Keratinocyte (primary cell): ENCODE data around the gene HIGD2A. TPM values are rescaled to one million over a fixed set of nuclear protein-coding genes. Genes with fewer than 3 reads are reported as not detected.

Source experiments
- DNase-seq: peaks from one replicate; pipeline ENCODE4 v3.0.0-alpha.2; 2011; ENCODE audit warnings: low read depth, missing footprints, low spot score
- FAIRE-seq: peaks from 2 replicates; lab custom pipeline; 2011; peaks lifted over from hg19 to GRCh38; lab: Jason Lieb, UNC
- H2AFZ ChIP-seq: 2 replicates; pipeline ENCODE4 v1.6.0; 2012; ENCODE audit warnings: low read length, control low read depth, inconsistent platforms; ENCODE audit not compliant: control insufficient read depth
- H3K27ac ChIP-seq: 2 replicates; pipeline ENCODE4 v1.5.1; 2011; ENCODE audit warnings: low read length; ENCODE audit not compliant: control insufficient read depth, insufficient read depth
- H3K27me3 ChIP-seq: 3 replicates; pipeline ENCODE4 v1.6.0; 2011; ENCODE audit warnings: low read length; ENCODE audit not compliant: control insufficient read depth, insufficient read depth; ENCODE audit errors: extremely low read depth
- H3K36me3 ChIP-seq, 2 experiments: 2 replicates in 1 of 2; 3 replicates in 1 of 2; pipeline ENCODE4 v1.5.1; 2011; ENCODE audit warnings: low read length in 2 of 2, mild to moderate bottlenecking in 1 of 2; ENCODE audit not compliant: control insufficient read depth in 2 of 2, insufficient read depth in 2 of 2; ENCODE audit errors: extremely low read depth in 1 of 2
- H3K4me1 ChIP-seq: 3 replicates; pipeline ENCODE4 v1.5.1; 2011; ENCODE audit warnings: low read length; ENCODE audit not compliant: control insufficient read depth, insufficient read depth; ENCODE audit errors: extremely low read depth
- H3K4me2 ChIP-seq: 3 replicates; pipeline ENCODE4 v1.6.0; 2011; ENCODE audit warnings: low read depth, low read length; ENCODE audit not compliant: control insufficient read depth, insufficient read depth; ENCODE audit errors: extremely low read depth
- H3K4me3 ChIP-seq, 3 experiments: fragments of 200-600 bp in 1 of 3; sonication (generic) in 1 of 3; 2 replicates in 2 of 3; 3 replicates in 1 of 3; pipeline ENCODE4 v1.5.1; 2011 to 2016; ENCODE audit warnings: low read length in 3 of 3, mild to moderate bottlenecking in 3 of 3, control low read depth in 2 of 3, inconsistent platforms in 1 of 3, low read depth in 1 of 3, mixed read lengths in 1 of 3, mixed run types in 1 of 3, moderate library complexity in 1 of 3; ENCODE audit not compliant: control insufficient read depth in 2 of 3, insufficient read depth in 2 of 3; ENCODE audit errors: extremely low read depth in 1 of 3
- H3K79me2 ChIP-seq: 2 replicates; pipeline ENCODE4 v1.6.0; 2012; ENCODE audit warnings: low read length; ENCODE audit not compliant: control insufficient read depth, insufficient read depth
- H3K9ac ChIP-seq: 3 replicates; pipeline ENCODE4 v1.6.0; 2011; ENCODE audit warnings: low read length; ENCODE audit not compliant: control insufficient read depth, insufficient read depth; ENCODE audit errors: extremely low read depth
- H3K9me1 ChIP-seq: 3 replicates; pipeline ENCODE4 v1.6.0; 2011; ENCODE audit warnings: low read length; ENCODE audit not compliant: control insufficient read depth, insufficient read depth; ENCODE audit errors: extremely low read depth
- H3K9me3 ChIP-seq: 2 replicates; pipeline ENCODE4 v1.5.1; 2012; ENCODE audit warnings: low read depth, low read length; ENCODE audit not compliant: control insufficient read depth
- H4K20me1 ChIP-seq: 3 replicates; pipeline ENCODE4 v1.6.0; 2011; ENCODE audit warnings: low read length; ENCODE audit not compliant: control insufficient read depth, insufficient read depth; ENCODE audit errors: extremely low read depth
- EZH2 ChIP-seq: IDR thresholded peaks from one replicate; pipeline ENCODE4 v1.6.1; 2012; ENCODE audit warnings: inconsistent platforms, mild to moderate bottlenecking, low read length, moderate library complexity
- dilution Hi-C: fragments of 300-500 bp; cut with MboI; formaldehyde crosslinking; loops from one replicate; pipeline ENCODE4 v1.7.0; 2020; ENCODE audit warnings: low sequenced_read_pairs; ENCODE audit not compliant: extremely low pct_ligation_motif_present
- polyA plus RNA-seq, 5 experiments: library from polyadenylated mRNA; depleted of rRNA in 3 of 5; stranded (reverse) in 3 of 5; stranded (forward) in 1 of 5; unstranded in 1 of 5; fragments of >200 nt; gene quantifications; 1 replicate in 1 of 5; 2 replicates in 3 of 5; 3 replicates in 1 of 5; pipeline versions ENCODE4 v1.2.1 to v1.2.3, GENCODE V29; 2011 to 2012; ENCODE audit warnings: missing spikeins in 2 of 5, low read depth in 1 of 5, low replicate concordance in 1 of 5
- TF ChIP-seq, protein P1 (sequence below), 3 experiments: IDR thresholded peaks in 1 of 3; conservative IDR thresholded peaks in 1 of 3; optimal IDR thresholded peaks in 1 of 3; 2 replicates in 2 of 3; 3 replicates in 1 of 3; pipeline versions ENCODE3 to v1.5.1; 2011; ENCODE audit warnings: low read length in 3 of 3, mild to moderate bottlenecking in 3 of 3, moderate library complexity in 2 of 3, control low read depth in 1 of 3, inconsistent platforms in 1 of 3; ENCODE audit not compliant: insufficient read depth in 2 of 3; ENCODE audit errors: extremely low read depth in 1 of 3

The HIGD2A gene
- polyA plus RNA-seq, 1 donor (not counting 4 experiments of a cell fraction or from before 2014, with no cell fraction given) = 74.6 TPM

DNA sequence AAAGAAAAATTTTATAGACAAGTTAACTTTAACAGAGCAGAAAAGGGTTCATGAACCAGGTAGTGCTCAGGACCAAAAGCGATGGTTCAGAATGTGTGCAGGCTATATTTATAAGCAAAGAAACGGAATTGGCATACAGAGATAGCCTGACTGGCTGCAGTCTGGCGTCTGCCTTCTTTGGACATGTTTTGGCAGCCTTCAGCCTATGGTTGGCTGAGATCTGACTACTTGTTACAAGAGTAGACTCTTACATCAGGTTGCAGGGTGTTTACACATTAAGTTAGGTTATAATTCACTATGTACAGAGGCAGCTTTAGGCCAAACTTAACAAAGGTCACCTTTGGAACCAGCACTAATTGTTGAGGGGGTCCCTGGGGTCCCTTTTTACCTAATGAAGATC lies 7.1 kb upstream of the HIGD2A start:
- DNase-seq (no peak), FAIRE-seq (no peak)
- no peak overlapping the region for H3K4me3 ChIP-seq
- dilution Hi-C loops = no loop called here
- no peak overlapping the region for H3K9ac ChIP-seq
- no peak overlapping the region for H3K27ac ChIP-seq
- peaks cover 3% of the 10 kb centered on the region for H4K20me1 ChIP-seq
- H3K79me2 ChIP-seq = peaks cover 16% of the 10 kb centered on the region
- peaks cover 38 to 50% of the 10 kb centered on the region in 2 experiments for H3K36me3 ChIP-seq
- H3K4me2 ChIP-seq = no peak overlapping the region
- peaks cover 2% of the 10 kb centered on the region for H3K4me1 ChIP-seq
- TF ChIP-seq, protein P1, sequence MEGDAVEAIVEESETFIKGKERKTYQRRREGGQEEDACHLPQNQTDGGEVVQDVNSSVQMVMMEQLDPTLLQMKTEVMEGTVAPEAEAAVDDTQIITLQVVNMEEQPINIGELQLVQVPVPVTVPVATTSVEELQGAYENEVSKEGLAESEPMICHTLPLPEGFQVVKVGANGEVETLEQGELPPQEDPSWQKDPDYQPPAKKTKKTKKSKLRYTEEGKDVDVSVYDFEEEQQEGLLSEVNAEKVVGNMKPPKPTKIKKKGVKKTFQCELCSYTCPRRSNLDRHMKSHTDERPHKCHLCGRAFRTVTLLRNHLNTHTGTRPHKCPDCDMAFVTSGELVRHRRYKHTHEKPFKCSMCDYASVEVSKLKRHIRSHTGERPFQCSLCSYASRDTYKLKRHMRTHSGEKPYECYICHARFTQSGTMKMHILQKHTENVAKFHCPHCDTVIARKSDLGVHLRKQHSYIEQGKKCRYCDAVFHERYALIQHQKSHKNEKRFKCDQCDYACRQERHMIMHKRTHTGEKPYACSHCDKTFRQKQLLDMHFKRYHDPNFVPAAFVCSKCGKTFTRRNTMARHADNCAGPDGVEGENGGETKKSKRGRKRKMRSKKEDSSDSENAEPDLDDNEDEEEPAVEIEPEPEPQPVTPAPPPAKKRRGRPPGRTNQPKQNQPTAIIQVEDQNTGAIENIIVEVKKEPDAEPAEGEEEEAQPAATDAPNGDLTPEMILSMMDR (optimal IDR thresholded peaks at IDR 0.05 in 1 of 3, IDR thresholded peaks at IDR 0.05 in 1 of 3, conservative IDR thresholded peaks at IDR 0.05 in 1 of 3; ENCODE audit: extremely low read depth in 1 of 3, insufficient read depth in 2 of 3, low read length in 3 of 3) = no peak
- TF ChIP-seq EZH2 = no peak
- H3K9me3 ChIP-seq = no peaks in the 10 kb centered on the region
- no peak overlapping the region for H2AFZ ChIP-seq
- H3K27me3 ChIP-seq = no peaks in the 10 kb centered on the region
- no peaks in the 10 kb centered on the region for H3K9me1 ChIP-seq

DNA sequence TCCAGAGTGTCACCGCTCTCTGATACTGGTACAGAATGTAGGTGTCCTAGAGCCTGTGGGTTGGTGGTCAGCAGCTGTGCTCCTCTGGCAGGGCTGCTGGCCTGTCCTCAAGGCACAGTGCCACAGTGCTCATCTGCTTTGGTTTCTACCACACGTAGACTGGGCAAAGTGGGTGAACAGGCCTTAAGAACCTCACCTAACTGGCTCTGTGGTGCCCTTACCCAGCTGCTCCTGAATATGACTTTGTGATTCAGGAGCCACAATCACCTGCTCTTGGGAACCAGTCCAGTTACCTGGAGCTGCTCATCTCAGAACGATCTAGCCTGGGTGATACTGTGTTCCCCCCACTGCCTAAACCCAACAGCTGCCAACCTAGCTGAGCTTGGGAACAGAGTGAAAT lies 6.6 kb upstream of the HIGD2A start:
- dilution Hi-C loops = no loop called here

More for the DNA sequence above, 6.6 kb upstream of the HIGD2A start:
- Histone ChIP-seq H3K9me1 (no peaks in the 10 kb centered on the region), H3K27ac (no peak overlapping the region), H3K79me2 (peaks cover 21% of the 10 kb centered on the region), H4K20me1 (peaks cover 6% of the 10 kb centered on the region), H3K4me1 (peaks cover 7% of the 10 kb centered on the region), H3K27me3 (no peaks in the 10 kb centered on the region), H3K9ac (no peak overlapping the region), H3K36me3 (peaks cover 41 to 54% of the 10 kb centered on the region in 2 experiments), H3K4me2 (no peak overlapping the region), H3K4me3 (no peak overlapping the region), H2AFZ (no peak overlapping the region), H3K9me3 (no peaks in the 10 kb centered on the region)
- no peak for FAIRE-seq
- DNase-seq = no peak
- TF ChIP-seq EZH2 = no peak
- TF ChIP-seq, protein P1 (optimal IDR thresholded peaks at IDR 0.05 in 1 of 3, IDR thresholded peaks at IDR 0.05 in 1 of 3, conservative IDR thresholded peaks at IDR 0.05 in 1 of 3; ENCODE audit: extremely low read depth in 1 of 3, insufficient read depth in 2 of 3, low read length in 3 of 3) = no peak
